MCF 10A (cell line): ENCODE measurements around the gene ZDHHC1. TPM values are rescaled to one million over a fixed set of nuclear protein-coding genes. Genes with fewer than 3 reads are reported as not detected.

ENCODE experiments used
- BruUV-seq: library from RNA; stranded (reverse); fragments of 400-500 nt; replicated peaks from 2 replicates; lab custom pipeline; 2021; lab: Mats Ljungman, UMichigan
- CTCF ChIA-PET: fragments of 300-600 bp; sonication (Branson Sonifier 250); formaldehyde crosslinking; extraction: SDS; loops from one replicate; lab custom pipeline; 2021; ENCODE audit warnings: antibody characterized with exemption, inconsistent platforms; lab: Yijun Ruan, JAX
- POLR2A ChIA-PET: fragments of 300-600, 350-650 bp; sonication (Branson Sonifier 250); formaldehyde crosslinking; extraction: SDS; loops from one replicate; lab custom pipeline; 2020; ENCODE audit warnings: antibody characterized with exemption, inconsistent platforms; lab: Yijun Ruan, JAX
- DNase-seq: peaks from one replicate; pipeline ENCODE4 v3.0.0-alpha.2; 2018; ENCODE audit not compliant: unreplicated experiment
- H3K27ac Mint-ChIP-seq: one replicate; pipeline ENCODE4 v1.8.0; 2022; ENCODE audit warnings: mild to moderate bottlenecking, low read depth, mixed read lengths; ENCODE audit not compliant: unreplicated experiment
- H3K27me3 Mint-ChIP-seq: one replicate; pipeline ENCODE4 v1.8.0; 2022; ENCODE audit warnings: mixed read lengths; ENCODE audit not compliant: insufficient read depth, unreplicated experiment
- H3K36me3 Mint-ChIP-seq: one replicate; pipeline ENCODE4 v1.8.0; 2022; ENCODE audit warnings: mild to moderate bottlenecking, moderate library complexity, mixed read lengths; ENCODE audit not compliant: insufficient read depth, unreplicated experiment
- H3K4me1 Mint-ChIP-seq: one replicate; pipeline ENCODE4 v1.8.0; 2022; ENCODE audit warnings: mixed read lengths; ENCODE audit not compliant: insufficient read depth, unreplicated experiment
- H3K4me3 Mint-ChIP-seq: one replicate; pipeline ENCODE4 v1.8.0; 2022; ENCODE audit warnings: mild to moderate bottlenecking, moderate library complexity, mixed read lengths; ENCODE audit not compliant: unreplicated experiment
- H3K9me3 Mint-ChIP-seq: one replicate; pipeline ENCODE4 v1.8.0; 2022; ENCODE audit warnings: mixed read lengths; ENCODE audit not compliant: unreplicated experiment
- intact Hi-C: fragments of 100-400 bp; cut with micrococcal nuclease; formaldehyde crosslinking; loops from 2 replicates; pipeline ENCODE4 v1.14.1; 2022
- total RNA-seq: library from RNA; stranded (reverse); gene quantifications from 2 replicates; pipeline ENCODE4 v1.2.3, GENCODE V29; 2022
- TF ChIP-seq, protein P1 (sequence below): fragments of 200-600 bp; IDR thresholded peaks from one replicate; pipeline ENCODE4 v1.8.0; 2022; ENCODE audit warnings: antibody characterized with exemption, mild to moderate bottlenecking; ENCODE audit not compliant: unreplicated experiment

The ZDHHC1 gene
- total RNA-seq, 1 experiment from 2014 or later, result 5.9 TPM

DNA sequence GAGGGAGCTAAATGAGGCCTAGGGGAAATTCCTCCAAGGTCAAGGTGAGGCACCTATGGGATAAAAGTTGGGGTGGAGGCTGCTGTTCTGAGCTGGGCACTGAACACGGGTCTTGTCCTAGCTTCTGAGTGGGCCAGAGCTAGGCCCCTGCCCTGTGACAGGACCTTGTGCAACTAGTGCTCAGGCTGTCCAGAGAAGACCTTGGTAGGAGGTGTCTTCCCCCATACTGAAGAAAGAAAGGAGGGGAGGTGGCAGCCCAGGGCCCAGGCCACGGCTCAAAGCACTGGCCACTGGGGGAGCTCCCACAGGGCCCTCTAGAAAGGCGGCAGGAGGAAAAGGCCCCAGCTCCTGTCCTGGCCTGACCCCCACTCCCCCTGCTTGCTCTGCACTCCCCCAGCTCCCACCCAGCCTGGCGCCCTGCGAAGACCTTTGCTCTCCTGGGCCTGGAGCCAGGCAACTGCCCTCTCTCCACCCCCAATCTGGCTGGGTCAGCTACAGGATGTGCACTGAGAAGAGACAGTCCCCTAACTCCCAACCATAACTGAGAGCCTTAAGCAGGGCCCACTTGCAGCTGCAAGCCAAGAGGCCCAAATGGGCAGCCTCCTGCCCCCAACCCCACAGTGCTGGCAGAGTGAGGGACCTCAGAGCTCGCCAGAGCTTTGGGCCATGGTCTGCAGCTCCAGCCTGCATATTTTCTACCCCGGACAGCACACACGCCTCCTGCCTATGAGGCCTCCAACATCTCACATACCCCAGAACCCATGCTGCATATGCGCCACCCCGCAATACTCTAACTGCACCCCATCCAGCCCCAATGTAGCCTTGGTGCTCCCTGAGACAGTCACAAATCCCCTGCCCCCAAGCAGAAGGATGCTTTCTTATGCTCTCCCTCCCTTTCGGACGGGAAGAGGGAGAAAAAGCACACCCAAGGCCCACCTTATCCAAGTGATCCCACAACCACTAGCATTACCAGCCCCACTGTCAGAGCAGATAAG lies 29.9 kb upstream of the ZDHHC1 start:
- no TSS peak for BruUV-seq
- H3K4me3 Mint-ChIP-seq, result no peak overlapping the region
- peaks cover 26% of the 10 kb centered on the region for H3K36me3 Mint-ChIP-seq
- TF ChIP-seq, protein P1, sequence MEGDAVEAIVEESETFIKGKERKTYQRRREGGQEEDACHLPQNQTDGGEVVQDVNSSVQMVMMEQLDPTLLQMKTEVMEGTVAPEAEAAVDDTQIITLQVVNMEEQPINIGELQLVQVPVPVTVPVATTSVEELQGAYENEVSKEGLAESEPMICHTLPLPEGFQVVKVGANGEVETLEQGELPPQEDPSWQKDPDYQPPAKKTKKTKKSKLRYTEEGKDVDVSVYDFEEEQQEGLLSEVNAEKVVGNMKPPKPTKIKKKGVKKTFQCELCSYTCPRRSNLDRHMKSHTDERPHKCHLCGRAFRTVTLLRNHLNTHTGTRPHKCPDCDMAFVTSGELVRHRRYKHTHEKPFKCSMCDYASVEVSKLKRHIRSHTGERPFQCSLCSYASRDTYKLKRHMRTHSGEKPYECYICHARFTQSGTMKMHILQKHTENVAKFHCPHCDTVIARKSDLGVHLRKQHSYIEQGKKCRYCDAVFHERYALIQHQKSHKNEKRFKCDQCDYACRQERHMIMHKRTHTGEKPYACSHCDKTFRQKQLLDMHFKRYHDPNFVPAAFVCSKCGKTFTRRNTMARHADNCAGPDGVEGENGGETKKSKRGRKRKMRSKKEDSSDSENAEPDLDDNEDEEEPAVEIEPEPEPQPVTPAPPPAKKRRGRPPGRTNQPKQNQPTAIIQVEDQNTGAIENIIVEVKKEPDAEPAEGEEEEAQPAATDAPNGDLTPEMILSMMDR, result no peak
- H3K4me1 Mint-ChIP-seq, result peaks cover 11% of the 10 kb centered on the region
- CTCF ChIA-PET, result interaction anchor here (0.6 to 3.2 kb wide), 18 partner anchors 10 to 579 kb away, joined by 3 to 29 read pairs (median 3); partner anchors contain the start of gene ZDHHC1
- no peak overlapping the region for H3K27ac Mint-ChIP-seq
- intact Hi-C loops, result loop anchor here (10.0 kb wide), 1 partner anchor 71 kb away; no protein-coding TSS in a partner anchor
- H3K9me3 Mint-ChIP-seq, result no peaks in the 10 kb centered on the region
- H3K27me3 Mint-ChIP-seq, result no peaks in the 10 kb centered on the region
- DNase-seq, result no peak
- POLR2A ChIA-PET, result no interaction called here

DNA sequence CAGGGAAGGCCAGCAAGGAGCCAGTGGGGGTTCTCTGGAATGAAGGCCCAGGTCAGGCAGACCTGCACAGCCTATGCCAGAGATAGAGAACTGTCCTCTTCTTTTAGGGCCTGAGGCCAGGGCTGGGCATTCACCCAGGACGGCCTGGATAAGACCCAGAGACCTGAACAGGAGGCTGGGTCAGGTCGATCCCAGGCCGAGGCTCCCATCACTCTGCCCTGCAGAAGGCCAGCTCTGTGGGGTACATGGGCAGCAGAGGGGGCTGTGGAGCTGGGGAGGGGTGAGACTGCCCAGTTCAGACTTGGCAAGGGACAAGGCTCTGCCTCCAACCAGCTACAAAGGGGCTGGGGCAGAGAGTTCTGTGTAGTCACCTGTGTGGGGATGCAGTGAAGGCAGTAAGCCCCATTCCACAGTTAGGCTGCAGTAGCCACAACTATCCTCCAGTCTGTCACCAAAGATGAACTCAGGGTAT lies 29.2 kb upstream of the ZDHHC1 start:
- intact Hi-C loops, result loop anchor here (10.0 kb wide), 1 partner anchor 71 kb away; no protein-coding TSS in a partner anchor
- no peak overlapping the region for H3K27ac Mint-ChIP-seq
- CTCF ChIA-PET, result interaction anchor here (0.6 to 3.2 kb wide), 13 partner anchors 11 to 185 kb away, joined by 3 to 10 read pairs (median 3); partner anchors contain the start of gene ZDHHC1
- POLR2A ChIA-PET, result interaction anchor here (0.8 kb wide), 1 partner anchor 35 kb away, joined by 3 read pairs; no protein-coding TSS in a partner anchor
- TF ChIP-seq, protein P1, result no peak
- H3K4me3 Mint-ChIP-seq, result no peak overlapping the region
- H3K27me3 Mint-ChIP-seq, result no peaks in the 10 kb centered on the region
- H3K9me3 Mint-ChIP-seq, result no peaks in the 10 kb centered on the region
- DNase-seq, result no peak
- peaks cover 22% of the 10 kb centered on the region for H3K36me3 Mint-ChIP-seq
- no TSS peak for BruUV-seq
- H3K4me1 Mint-ChIP-seq, result peaks cover 14% of the 10 kb centered on the region

DNA sequence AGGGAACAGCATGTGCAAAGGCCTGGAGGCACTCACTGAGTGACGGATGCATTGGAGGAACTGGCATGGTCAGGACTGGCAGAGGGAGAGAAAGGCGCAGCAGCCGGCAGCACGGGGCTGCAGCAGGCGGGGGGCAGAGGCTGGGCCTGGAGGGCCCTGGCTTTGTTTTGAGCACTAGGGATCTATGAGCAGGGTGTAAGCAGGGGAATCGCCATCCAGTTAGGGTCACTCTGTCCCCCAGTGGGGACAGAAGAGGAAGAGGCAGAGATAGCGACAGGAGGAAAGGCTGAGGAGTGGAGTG lies 28.8 kb upstream of the ZDHHC1 start:
- H3K27me3 Mint-ChIP-seq, result no peaks in the 10 kb centered on the region
- no peak overlapping the region for H3K27ac Mint-ChIP-seq
- H3K9me3 Mint-ChIP-seq, result no peaks in the 10 kb centered on the region
- peaks cover 20% of the 10 kb centered on the region for H3K36me3 Mint-ChIP-seq
- ChIA-PET CTCF (interaction anchor here (0.6 to 3.2 kb wide), 6 partner anchors 11 to 76 kb away, joined by 3 to 10 read pairs (median 3); no protein-coding TSS in a partner anchor), POLR2A (interaction anchor here (0.8 kb wide), 1 partner anchor 35 kb away, joined by 3 read pairs; no protein-coding TSS in a partner anchor)
- TF ChIP-seq, protein P1, result no peak
- H3K4me1 Mint-ChIP-seq, result peaks cover 14% of the 10 kb centered on the region
- intact Hi-C loops, result loop anchor here (10.0 kb wide), 1 partner anchor 70 kb away; no protein-coding TSS in a partner anchor
- no peak overlapping the region for H3K4me3 Mint-ChIP-seq
- DNase-seq, result no peak
- BruUV-seq, result no TSS peak
